Measurements from ENCODE around the gene GRHL1. TPM values are rescaled to one million over a fixed set of nuclear protein-coding genes. Genes with fewer than 3 reads are reported as not detected.

The GRHL1 gene
- total and polyA plus RNA-seq, 9 of the 15 experiments (the other 6 are each of a cell fraction or from before 2014, with no cell fraction given), result 1.7 to 6.1 (median 4.7) TPM

GRCh38 chr2:10042301-10043161, 91.0 kb downstream of the GRHL1 start (continued):
- TF ChIP-seq ZBTB33 (CRISPR knock-in tag; IDR thresholded peaks at IDR 0.05) (peak; percentile 92), RFX5 (IDR thresholded peaks at IDR 0.05; ENCODE audit: low read depth, low read length) (no peak), TAF9B (IDR thresholded peaks at IDR 0.05; ENCODE audit: partially characterized antibody) (no peak), MGA (IDR thresholded peaks at IDR 0.05) (0 out of 2 replicates have a peak, but pooled peaks have one; percentile 34), CXXC5 (CRISPR knock-in tag; IDR thresholded peaks at IDR 0.05) (no peak; the same call in none of the 2 replicates), CREM (IDR thresholded peaks at IDR 0.05; ENCODE audit: low read depth) (no peak), SMARCA5 (IDR thresholded peaks at IDR 0.05) (peak; percentile 49; the same call in 1 of the 2 replicates), EWSR1 (IDR thresholded peaks at IDR 0.05; ENCODE audit: borderline replicate concordance, low read depth, partially characterized antibody) (no peak), CBFA2T3 (IDR thresholded peaks at IDR 0.05) (no peak)

Data from K562 (cell line).